Endodermal cell (in vitro differentiated cells): ENCODE measurements around the gene PPP2R2C. TPM values are rescaled to one million over a fixed set of nuclear protein-coding genes. Genes with fewer than 3 reads are reported as not detected.

Experiments used
- DNase-seq: peaks from one replicate; pipeline ENCODE4 v3.0.0-alpha.2; 2017
- H3K27ac ChIP-seq: 2 replicates; pipeline ENCODE4 v1.5.1; 2013; ENCODE audit warnings: mild to moderate bottlenecking, low read depth, low read length, moderate library complexity
- H3K27me3 ChIP-seq: 2 replicates; pipeline ENCODE4 v1.6.1; 2013; ENCODE audit warnings: mild to moderate bottlenecking, low read length, moderate library complexity; ENCODE audit not compliant: insufficient read depth, control insufficient read depth, poor library complexity, severe bottlenecking
- H3K36me3 ChIP-seq: 2 replicates; pipeline ENCODE4 v1.7.0; 2013; ENCODE audit warnings: mild to moderate bottlenecking, low read length, moderate library complexity; ENCODE audit not compliant: control insufficient read depth, insufficient read depth
- H3K4me1 ChIP-seq: one replicate; pipeline ENCODE4 v1.7.0; 2013; ENCODE audit warnings: low read length; ENCODE audit not compliant: control insufficient read depth, insufficient read depth
- H3K4me3 ChIP-seq: 2 replicates; pipeline ENCODE4 v1.5.1; 2013; ENCODE audit warnings: mild to moderate bottlenecking, low read length, moderate library complexity
- H3K9ac ChIP-seq: 2 replicates; pipeline ENCODE4 v1.6.1; 2013; ENCODE audit warnings: mild to moderate bottlenecking, low read length, moderate library complexity; ENCODE audit not compliant: poor library complexity, severe bottlenecking; ENCODE audit errors: extremely low read depth
- H3K9me3 ChIP-seq: 2 replicates; pipeline ENCODE4 v1.6.1; 2013; ENCODE audit warnings: mild to moderate bottlenecking, low read length, moderate library complexity; ENCODE audit not compliant: control insufficient read depth
- H3K27ac Mint-ChIP-seq: 2 replicates; pipeline ENCODE4 v1.8.0; 2020; ENCODE audit warnings: mixed read lengths
- H3K27me3 Mint-ChIP-seq: 2 replicates; pipeline ENCODE4 v1.8.0; 2021; ENCODE audit warnings: mild to moderate bottlenecking, mixed read lengths; ENCODE audit not compliant: insufficient read depth
- H3K36me3 Mint-ChIP-seq: 2 replicates; pipeline ENCODE4 v1.8.0; 2020; ENCODE audit warnings: low read depth, mixed read lengths
- H3K4me1 Mint-ChIP-seq: 2 replicates; pipeline ENCODE4 v1.8.0; 2020; ENCODE audit warnings: mixed read lengths
- H3K4me3 Mint-ChIP-seq: 2 replicates; pipeline ENCODE4 v1.8.0; 2020; ENCODE audit warnings: mild to moderate bottlenecking, moderate library complexity, mixed read lengths
- H3K9me3 Mint-ChIP-seq: 2 replicates; pipeline ENCODE4 v1.8.0; 2020; ENCODE audit warnings: mild to moderate bottlenecking, mixed read lengths
- WGBS, 2 experiments: methylation state at CpG; one replicate each; pipeline versions ENCODE4 v1.1.5 to v1.1.7; 2013; ENCODE audit warnings: missing lambda C conversion rate in 2 of 2, mixed read lengths in 1 of 2; ENCODE audit not compliant: insufficient coverage in 1 of 2, insufficient read length in 1 of 2; 5-methylcytosine and 5-hydroxymethylcytosine counted together
- total RNA-seq, 2 donors: library from RNA; stranded (reverse); fragmentation: NEBNext Ultra II Directional in 1 of 2; extraction: Animal tissue kit (Norgen Biotek cat#: 25700) in 1 of 2; gene quantifications; 2 replicates in 1 of 2; 3 replicates in 1 of 2; pipeline ENCODE4 v1.2.1, GENCODE V29; 2021
- TF ChIP-seq, protein P1 (sequence below): fragments of 200-600 bp; sonication (generic); conservative IDR thresholded peaks from 2 replicates; pipeline ENCODE4 v1.5.0; 2021; ENCODE audit warnings: antibody characterized with exemption, mild to moderate bottlenecking

Gene PPP2R2C
- total RNA-seq, 2 donors from 2014 or later = 4.4 to 19.2 TPM

- peaks cover 31% of the 10 kb centered on the region for H3K36me3 Mint-ChIP-seq
- TF ChIP-seq, protein P1, sequence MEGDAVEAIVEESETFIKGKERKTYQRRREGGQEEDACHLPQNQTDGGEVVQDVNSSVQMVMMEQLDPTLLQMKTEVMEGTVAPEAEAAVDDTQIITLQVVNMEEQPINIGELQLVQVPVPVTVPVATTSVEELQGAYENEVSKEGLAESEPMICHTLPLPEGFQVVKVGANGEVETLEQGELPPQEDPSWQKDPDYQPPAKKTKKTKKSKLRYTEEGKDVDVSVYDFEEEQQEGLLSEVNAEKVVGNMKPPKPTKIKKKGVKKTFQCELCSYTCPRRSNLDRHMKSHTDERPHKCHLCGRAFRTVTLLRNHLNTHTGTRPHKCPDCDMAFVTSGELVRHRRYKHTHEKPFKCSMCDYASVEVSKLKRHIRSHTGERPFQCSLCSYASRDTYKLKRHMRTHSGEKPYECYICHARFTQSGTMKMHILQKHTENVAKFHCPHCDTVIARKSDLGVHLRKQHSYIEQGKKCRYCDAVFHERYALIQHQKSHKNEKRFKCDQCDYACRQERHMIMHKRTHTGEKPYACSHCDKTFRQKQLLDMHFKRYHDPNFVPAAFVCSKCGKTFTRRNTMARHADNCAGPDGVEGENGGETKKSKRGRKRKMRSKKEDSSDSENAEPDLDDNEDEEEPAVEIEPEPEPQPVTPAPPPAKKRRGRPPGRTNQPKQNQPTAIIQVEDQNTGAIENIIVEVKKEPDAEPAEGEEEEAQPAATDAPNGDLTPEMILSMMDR = no peak
These were observed 185.2 kb downstream of the PPP2R2C start for GRCh38 chr4:6287017-6287788.

DNA sequence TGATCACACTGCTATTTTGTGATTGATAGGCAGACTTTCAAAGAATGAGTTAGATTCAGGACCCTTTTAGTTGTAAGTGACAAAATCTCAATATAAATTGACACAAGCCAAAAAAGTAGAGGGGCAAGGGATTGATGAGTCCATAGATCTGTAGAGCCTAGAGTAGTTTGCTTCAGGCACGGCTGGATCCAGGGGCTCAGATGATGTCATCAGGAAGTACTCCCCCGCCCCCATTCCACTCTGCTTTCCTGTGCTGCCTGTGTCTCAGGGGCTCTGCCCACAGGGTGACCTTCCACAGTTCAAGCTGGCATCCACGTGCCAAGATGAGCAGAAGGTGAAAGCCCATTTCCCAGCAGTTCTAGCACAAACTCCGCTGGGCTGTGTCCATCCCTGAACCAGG lies 189.1 kb downstream of the PPP2R2C start:
- Histone ChIP-seq H3K36me3 (peaks cover 4% of the 10 kb centered on the region), H3K9me3 (no peaks in the 10 kb centered on the region), H3K4me3 (no peak overlapping the region), H3K4me1 (no peaks in the 10 kb centered on the region), H3K27me3 (no peaks in the 10 kb centered on the region), H3K27ac (no peak overlapping the region), H3K9ac (no peak overlapping the region)
- no peak overlapping the region for H3K4me3 Mint-ChIP-seq
- TF ChIP-seq, protein P1 = no peak
- H3K36me3 Mint-ChIP-seq = peaks cover 26% of the 10 kb centered on the region
- H3K27ac Mint-ChIP-seq = no peak overlapping the region
- WGBS, 2 experiments = 86 to 90% methylated on average over 2 to 4 of the region's 4 CpGs
- H3K9me3 Mint-ChIP-seq = no peaks in the 10 kb centered on the region
- no peaks in the 10 kb centered on the region for H3K4me1 Mint-ChIP-seq
- no peak for DNase-seq
- no peaks in the 10 kb centered on the region for H3K27me3 Mint-ChIP-seq

More at GRCh38 chr4:6287017-6287788, 185.2 kb downstream of the PPP2R2C start:
- Histone ChIP-seq H3K9ac (no peak overlapping the region), H3K27me3 (no peaks in the 10 kb centered on the region), H3K4me3 (no peak overlapping the region), H3K27ac (no peak overlapping the region), H3K36me3 (peaks cover 12% of the 10 kb centered on the region), H3K9me3 (no peaks in the 10 kb centered on the region), H3K4me1 (no peaks in the 10 kb centered on the region)
- Mint-ChIP-seq H3K27ac (no peak overlapping the region), H3K4me3 (no peak overlapping the region), H3K4me1 (no peaks in the 10 kb centered on the region), H3K9me3 (no peaks in the 10 kb centered on the region), H3K27me3 (no peaks in the 10 kb centered on the region)
- no peak for DNase-seq
- 94 to 96% methylated on average over 16 of the region's 16 CpGs for WGBS, 2 experiments

GRCh38 chr4:6282314-6282771 lies 190.1 kb downstream of the PPP2R2C start:
- Histone ChIP-seq H3K36me3 (peaks cover 3% of the 10 kb centered on the region), H3K4me3 (no peak overlapping the region), H3K9ac (no peak overlapping the region), H3K4me1 (no peaks in the 10 kb centered on the region), H3K27ac (no peak overlapping the region), H3K9me3 (no peaks in the 10 kb centered on the region), H3K27me3 (no peaks in the 10 kb centered on the region)
- H3K4me1 Mint-ChIP-seq = no peaks in the 10 kb centered on the region
- DNase-seq = no peak
- no peaks in the 10 kb centered on the region for H3K9me3 Mint-ChIP-seq
- no peaks in the 10 kb centered on the region for H3K27me3 Mint-ChIP-seq
- peaks cover 21% of the 10 kb centered on the region for H3K36me3 Mint-ChIP-seq
- 87% methylated on average over 5 of the region's 6 CpGs; no CpG with 5 or more reads in 1 of the 2 experiments for WGBS, 2 experiments
- H3K4me3 Mint-ChIP-seq = no peak overlapping the region
- TF ChIP-seq, protein P1 = no peak
- no peak overlapping the region for H3K27ac Mint-ChIP-seq
